GM19455 (cell line): Measurements from ENCODE around the gene MLIP.
"Not testable (repeated sequence)": the region's sequence is repeated elsewhere in the genome, so short reads cannot be mapped to it uniquely, and the experiment has no call there.

Experiments
- ATAC-seq: cut with Tn5 transposase; IDR thresholded peaks from one replicate; pipeline ENCODE4 v1.9.1; 2021; ENCODE audit not compliant: unreplicated experiment

Gene MLIP

GRCh38 chr6:54140811-54141210 lies 29.6 kb downstream of the MLIP start:
- no peak for ATAC-seq

DNA sequence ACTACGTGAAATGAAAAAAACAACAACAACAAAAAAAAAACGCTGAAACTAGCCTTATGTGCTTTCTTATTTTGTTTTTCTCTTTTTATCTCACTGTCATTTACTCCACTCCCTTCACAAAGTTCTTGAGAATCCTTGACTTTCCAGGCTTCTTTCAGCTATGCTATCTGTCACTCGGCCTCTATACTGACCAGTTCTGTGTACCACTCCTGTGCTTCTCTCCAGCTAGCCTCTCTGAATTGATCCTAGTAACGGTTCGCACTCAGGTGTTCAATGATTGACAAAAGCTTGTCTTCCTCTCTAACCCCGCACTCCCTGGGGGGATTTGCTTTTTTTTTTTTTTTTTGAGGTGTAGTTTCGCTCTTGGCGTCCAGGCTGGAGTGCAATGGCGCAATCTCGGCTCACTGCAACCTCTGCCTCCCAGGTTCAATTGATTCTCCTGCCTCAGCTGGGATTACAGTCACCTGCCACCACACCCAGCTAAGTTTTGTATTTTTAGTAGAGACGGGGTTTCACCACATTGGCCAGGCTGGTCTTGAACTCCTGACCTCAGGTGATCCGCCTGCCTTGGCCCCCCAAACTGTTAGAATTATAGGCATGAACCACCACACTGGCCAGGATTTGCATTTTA lies 31.8 kb downstream of the MLIP start:
- ATAC-seq = no peak

DNA sequence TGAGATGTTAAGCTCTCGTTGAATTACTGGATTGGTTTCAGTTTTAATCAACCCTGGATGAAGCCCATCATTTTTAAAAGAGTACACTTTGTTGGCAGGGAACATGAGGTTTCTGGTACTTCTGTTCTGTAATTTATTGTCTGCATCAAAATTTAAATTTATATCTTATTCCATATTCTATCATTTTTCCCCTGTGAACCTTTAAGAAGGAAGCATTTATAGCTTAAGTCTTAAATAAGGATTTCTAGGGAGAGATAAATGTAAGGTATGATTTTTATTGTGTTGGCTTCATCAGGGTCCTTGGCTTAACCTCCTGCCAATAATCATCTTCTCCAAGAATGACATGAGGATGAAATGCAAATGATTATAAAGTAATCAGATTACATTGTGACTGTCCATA lies 40.6 kb downstream of the MLIP start:
- no peak for ATAC-seq

- no peak for ATAC-seq
These were observed 45.5 kb downstream of the MLIP start for GRCh38 chr6:54156650-54157250.

DNA sequence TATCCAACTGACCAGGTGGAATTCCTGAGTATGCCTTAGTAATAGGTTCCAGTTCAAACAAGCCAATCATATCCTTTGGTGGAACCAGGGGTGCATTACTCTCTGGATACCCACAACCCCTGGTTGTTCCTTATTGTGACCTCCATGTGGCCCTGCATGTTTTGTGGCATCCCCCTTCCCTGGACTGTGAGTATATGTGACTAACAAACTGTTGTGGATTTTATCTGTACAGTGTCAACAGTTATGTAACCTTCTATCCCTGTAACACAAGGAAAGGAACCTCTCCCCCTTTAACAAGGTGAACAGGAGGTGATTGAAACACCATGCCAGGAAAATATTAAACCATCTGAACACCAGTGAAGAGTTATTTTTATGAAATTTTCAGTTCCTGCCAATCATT lies 46.2 kb downstream of the MLIP start:
- ATAC-seq = no peak

- ATAC-seq = no peak
These were observed 61.8 kb downstream of the MLIP start for GRCh38 chr6:54173089-54173488.

DNA sequence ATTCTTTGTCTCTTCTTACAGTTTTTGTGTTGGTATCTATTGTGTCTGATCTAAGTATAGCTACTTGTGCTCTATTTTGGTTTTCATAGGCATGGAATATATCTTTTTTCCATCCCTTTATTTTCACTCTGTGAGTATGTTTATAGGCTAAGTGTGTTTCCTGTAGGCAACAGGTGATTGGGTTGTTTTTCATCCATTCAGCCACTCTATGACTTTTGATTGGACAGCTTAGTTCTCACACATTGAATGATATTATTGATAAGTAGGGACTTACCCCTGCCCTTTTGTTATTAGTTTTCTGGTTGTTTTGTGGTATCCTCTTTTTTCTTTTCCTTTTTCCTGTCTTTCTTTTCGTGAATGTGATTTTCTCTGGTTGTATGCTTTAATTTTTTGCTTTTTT lies 67.9 kb downstream of the MLIP start:
- no peak for ATAC-seq

DNA sequence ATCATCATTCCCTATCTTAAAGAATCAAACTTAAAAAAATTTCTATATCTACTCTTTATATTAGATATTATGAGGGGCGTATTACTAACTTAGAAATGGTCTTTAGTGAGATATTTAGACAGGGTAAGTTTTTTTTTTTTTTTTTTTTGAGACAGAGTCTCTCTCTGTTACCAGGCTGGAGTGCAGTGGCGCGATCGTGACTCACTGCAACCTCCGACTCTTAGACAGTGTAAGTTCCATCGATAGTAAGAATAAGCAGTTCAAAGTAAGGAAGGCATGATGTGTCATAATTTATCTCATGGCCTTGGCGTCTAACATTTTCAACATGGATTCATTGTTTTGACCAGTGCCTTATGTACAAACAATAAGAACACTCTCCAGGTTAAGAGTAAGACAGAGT lies 72.4 kb downstream of the MLIP start:
- ATAC-seq = no peak

DNA sequence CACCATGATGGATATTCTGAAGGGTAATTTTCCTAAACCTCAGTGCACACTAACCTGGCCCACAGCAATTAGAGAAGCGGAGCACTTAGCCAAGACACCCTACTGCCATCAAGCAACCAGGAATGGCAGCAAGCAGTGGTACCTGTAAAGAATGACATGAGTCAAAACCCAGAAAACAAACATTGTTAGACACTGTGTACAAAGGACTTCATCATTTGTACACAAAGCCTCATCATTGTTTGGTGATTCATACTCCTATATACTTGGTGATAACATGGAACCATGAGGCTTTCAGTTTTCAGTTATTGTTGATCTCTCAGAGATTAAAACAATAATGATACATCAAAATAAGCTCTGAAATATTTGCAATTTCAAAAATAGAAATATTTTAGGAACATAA lies 74.6 kb downstream of the MLIP start:
- no peak for ATAC-seq

DNA sequence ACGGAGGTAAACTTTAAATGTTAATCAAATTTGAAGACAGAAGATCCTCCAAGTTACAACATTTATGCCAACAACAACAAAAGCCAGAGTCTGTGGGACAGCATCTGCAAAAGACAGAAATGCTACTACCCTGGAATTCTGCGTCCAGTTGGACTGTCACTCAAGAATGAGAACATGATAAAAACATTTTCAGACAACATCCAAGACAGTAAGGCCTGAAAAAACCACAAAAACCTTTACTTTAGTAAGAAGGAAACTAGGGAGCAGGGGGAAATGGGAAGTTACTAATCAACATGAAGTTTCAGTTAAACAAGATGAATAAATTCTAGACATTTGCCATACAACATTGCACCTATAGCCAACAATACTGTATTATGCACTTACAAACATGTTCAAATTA lies 77.6 kb downstream of the MLIP start:
- ATAC-seq = no peak

- ATAC-seq = no peak
These were observed 80.2 kb downstream of the MLIP start for GRCh38 chr6:54191461-54191860.

- no peak for ATAC-seq
These were observed 81.8 kb downstream of the MLIP start for GRCh38 chr6:54192993-54193392.

- no peak for ATAC-seq
These were observed 82.3 kb downstream of the MLIP start for GRCh38 chr6:54193560-54193959.

- no peak for ATAC-seq
These were observed 82.8 kb downstream of the MLIP start for GRCh38 chr6:54194067-54194466.

DNA sequence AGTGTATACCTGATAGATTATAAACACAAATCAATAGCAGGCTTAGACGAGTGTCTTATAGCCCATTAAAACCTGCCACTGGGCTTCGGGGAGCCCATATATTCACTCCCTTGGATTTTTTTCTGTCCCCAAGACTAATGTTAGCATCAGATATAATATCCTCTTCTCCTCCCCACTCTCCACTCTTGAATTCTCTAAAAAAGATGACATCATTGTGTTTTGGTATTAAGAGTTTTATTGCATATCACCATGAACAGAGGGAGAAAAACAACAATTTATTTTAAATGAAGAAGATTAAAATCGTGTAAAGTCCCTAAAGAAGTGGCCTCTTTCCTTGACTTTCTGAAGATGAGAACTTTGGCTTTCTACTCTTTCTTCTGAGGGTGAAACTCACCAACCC lies 84.4 kb downstream of the MLIP start:
- no peak for ATAC-seq

DNA sequence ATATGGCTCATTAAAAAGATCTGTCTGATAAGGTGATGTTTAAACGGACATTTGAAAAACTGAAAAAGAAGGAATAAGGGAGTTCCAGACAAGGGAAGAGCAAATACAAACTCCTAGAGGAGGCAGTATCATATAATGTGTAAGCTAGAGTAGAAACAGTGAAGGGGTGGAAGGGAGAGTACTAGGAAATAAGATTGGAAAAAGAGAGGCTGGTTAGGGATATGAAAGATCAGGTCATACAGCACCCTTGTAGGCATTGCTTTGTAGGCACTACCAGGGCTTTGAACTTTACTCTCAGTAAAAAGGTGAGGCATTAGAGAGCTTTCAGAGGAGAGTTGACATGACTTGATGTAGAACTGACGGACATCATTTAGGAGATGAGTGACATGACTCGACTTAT lies 85.7 kb downstream of the MLIP start:
- no peak for ATAC-seq

- ATAC-seq = no peak
These were observed 86.9 kb downstream of the MLIP start for GRCh38 chr6:54198134-54198533.

- not testable (repeated sequence) for ATAC-seq
These were observed 92.3 kb downstream of the MLIP start for GRCh38 chr6:54203474-54204035.

- ATAC-seq = no peak
These were observed 93.8 kb downstream of the MLIP start for GRCh38 chr6:54204921-54205591.

DNA sequence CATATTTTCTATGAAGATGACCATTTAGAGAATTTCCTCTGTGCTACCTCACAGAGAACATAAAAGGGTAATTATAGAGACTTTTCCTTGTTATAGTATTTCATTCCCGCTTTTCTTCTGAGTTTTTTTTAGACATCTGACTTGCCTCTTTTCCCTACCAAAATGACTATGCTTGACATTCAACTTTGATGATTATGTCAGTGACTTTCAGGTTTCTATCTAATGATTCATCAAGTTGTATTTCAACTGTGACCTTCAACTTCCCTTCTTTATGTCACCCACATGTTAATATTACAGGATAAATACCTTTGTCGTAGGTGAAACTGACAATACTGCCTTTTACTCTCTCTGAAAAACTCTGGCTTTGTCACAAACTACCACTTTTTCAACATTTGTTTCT lies 95.3 kb downstream of the MLIP start:
- no peak for ATAC-seq

GRCh38 chr6:54209983-54210382 lies 98.7 kb downstream of the MLIP start:
- ATAC-seq = not testable (repeated sequence)

GRCh38 chr6:54214286-54214685 lies 103.0 kb downstream of the MLIP start:
- no peak for ATAC-seq
